HepG2 (cell line): ENCODE data around the gene GARIN3. TPM values are rescaled to one million over a fixed set of nuclear protein-coding genes. Genes with fewer than 3 reads are reported as not detected.

ENCODE experiments used
- ATAC-seq: fragments of 200-7000 bp; cut with Tn5 transposase; 3 replicates; pipeline ENCODE4 v1.9.1; 2020; ENCODE audit warnings: mild to moderate bottlenecking, moderate library complexity
- BruUV-seq: library from RNA; stranded (reverse); fragments of 400-500 nt; replicated peaks from 2 replicates; lab custom pipeline; 2021; lab: Mats Ljungman, UMichigan
- CTCF ChIA-PET: fragments of 300-600 bp; formaldehyde crosslinking; extraction: SDS; loops from one replicate; lab custom pipeline; 2021; ENCODE audit warnings: low total read pairs, inconsistent platforms, low intra/inter-chr PET ratio; lab: Yijun Ruan, JAX
- POLR2A ChIA-PET: fragments of 350-600 bp; sonication (Branson Sonifier 250); formaldehyde crosslinking; loops from one replicate; lab custom pipeline; 2020; ENCODE audit warnings: antibody characterized with exemption, inconsistent platforms; lab: Yijun Ruan, JAX
- DNase-seq: peaks from one replicate; pipeline ENCODE4 v3.0.0-alpha.2; 2015; ENCODE audit warnings: low spot score
- FAIRE-seq: peaks from 3 replicates; lab custom pipeline; 2011; peaks lifted over from hg19 to GRCh38; lab: Jason Lieb, UNC
- H2AFZ ChIP-seq: one replicate; pipeline ENCODE4 v1.6.1; 2011; ENCODE audit warnings: low read length, inconsistent platforms
- H3K27ac ChIP-seq: fragments of 300-600 bp; 3 replicates; pipeline ENCODE4 v1.8.0; 2011; ENCODE audit warnings: mixed run types, mild to moderate bottlenecking, mixed read lengths, low read length, inconsistent platforms; ENCODE audit not compliant: insufficient read depth; ENCODE audit errors: extremely low read length
- H3K27me3 ChIP-seq, 2 experiments: fragments of 200-600 bp in 1 of 2; 2 replicates in 1 of 2; 3 replicates in 1 of 2; pipeline versions ENCODE4 v1.6.0 to v1.8.0; 2011; ENCODE audit warnings: low read length in 2 of 2, mild to moderate bottlenecking in 2 of 2, moderate library complexity in 2 of 2, inconsistent platforms in 1 of 2; ENCODE audit not compliant: insufficient read depth in 2 of 2, control insufficient read depth in 1 of 2
- H3K36me3 ChIP-seq, 2 experiments: fragments of 200-600 bp in 1 of 2; replicated peaks in 1 of 2; 2 replicates in 1 of 2; 3 replicates in 1 of 2; pipeline versions ENCODE4 v1.5.1 to v1.8.0; 2011; ENCODE audit warnings: low read length in 2 of 2, inconsistent platforms in 1 of 2; ENCODE audit not compliant: insufficient read depth in 2 of 2, control insufficient read depth in 1 of 2
- H3K4me1 ChIP-seq: 2 replicates; pipeline ENCODE4 v1.5.1; 2012; ENCODE audit warnings: low read length, inconsistent platforms; ENCODE audit not compliant: insufficient read depth
- H3K4me2 ChIP-seq: 2 replicates; pipeline ENCODE4 v1.6.0; 2011; ENCODE audit warnings: low read depth, low read length, inconsistent platforms
- H3K4me3 ChIP-seq, 3 experiments: fragments of 200-600 bp in 1 of 3; sonication (generic), shearing (Covaris generic) in 1 of 3; replicated peaks in 1 of 3; 2 replicates each; pipeline ENCODE4 v1.5.1; 2011 to 2016; ENCODE audit warnings: low read length in 3 of 3, inconsistent platforms in 2 of 3, low read depth in 2 of 3, mild to moderate bottlenecking in 2 of 3, control low read depth in 1 of 3, mixed read lengths in 1 of 3; ENCODE audit not compliant: insufficient read depth in 1 of 3
- H3K79me2 ChIP-seq: one replicate; pipeline ENCODE4 v1.6.1; 2011; ENCODE audit warnings: low read length, inconsistent platforms; ENCODE audit not compliant: insufficient read depth
- H3K9ac ChIP-seq: 2 replicates; pipeline ENCODE4 v1.6.0; 2011; ENCODE audit warnings: mild to moderate bottlenecking, low read depth, low read length, inconsistent platforms; ENCODE audit not compliant: insufficient read depth
- H3K9me3 ChIP-seq: 2 replicates; pipeline ENCODE4 v1.5.1; 2012; ENCODE audit warnings: mild to moderate bottlenecking, low read length
- H4K20me1 ChIP-seq: 2 replicates; pipeline ENCODE4 v1.6.0; 2011; ENCODE audit warnings: inconsistent platforms, mild to moderate bottlenecking, low read length, moderate library complexity; ENCODE audit not compliant: insufficient read depth
- CENPBD1 ChIP-seq: sonication (generic); formaldehyde crosslinking; IDR thresholded peaks from 2 replicates; pipeline ENCODE4 v1.8.0; 2022; ENCODE audit warnings: missing genetic modification reagents, low read depth, mild to moderate bottlenecking, borderline replicate concordance
- ELF4 ChIP-seq: sonication (generic); formaldehyde crosslinking; IDR thresholded peaks from 2 replicates; pipeline ENCODE4 v1.5.0; 2020; ENCODE audit warnings: missing genetic modification reagents, mild to moderate bottlenecking, moderate library complexity, borderline replicate concordance
- HHEX ChIP-seq: IDR thresholded peaks from 2 replicates; pipeline ENCODE4 v1.6.1; 2016; ENCODE audit warnings: control low read depth
- KLF11 ChIP-seq: IDR thresholded peaks from 2 replicates; pipeline ENCODE4 v1.6.1; 2016; ENCODE audit warnings: missing compliant biosample characterization
- MEF2D ChIP-seq: sonication (generic); formaldehyde crosslinking; IDR thresholded peaks from 2 replicates; pipeline ENCODE4 v1.5.1; 2020; ENCODE audit warnings: mild to moderate bottlenecking, missing genetic modification reagents
- NRL ChIP-seq: sonication (generic); formaldehyde crosslinking; IDR thresholded peaks from 2 replicates; pipeline ENCODE4 v1.5.0; 2020; ENCODE audit warnings: missing genetic modification reagents, mild to moderate bottlenecking, moderate library complexity, borderline replicate concordance
- PRMT3 ChIP-seq: sonication (generic); formaldehyde crosslinking; IDR thresholded peaks from 2 replicates; pipeline ENCODE4 v1.8.1; 2022; ENCODE audit warnings: low read depth, mild to moderate bottlenecking, moderate library complexity, missing genetic modification reagents, borderline replicate concordance
- RFX3 ChIP-seq: IDR thresholded peaks from 2 replicates; pipeline ENCODE4 v1.6.1; 2016; ENCODE audit warnings: missing biosample characterization, missing genetic modification reagents
- RXRB ChIP-seq: IDR thresholded peaks from 2 replicates; pipeline ENCODE4 v1.6.1; 2016; ENCODE audit warnings: borderline replicate concordance, missing genetic modification reagents, missing compliant biosample characterization
- ZFP91 ChIP-seq: sonication (generic); formaldehyde crosslinking; IDR thresholded peaks from 2 replicates; pipeline ENCODE4 v1.9.0; 2022; ENCODE audit warnings: missing genetic modification reagents, mild to moderate bottlenecking, borderline replicate concordance
- ZNF17 ChIP-seq: sonication (generic); formaldehyde crosslinking; IDR thresholded peaks from 2 replicates; pipeline ENCODE4 v1.5.0; 2020; ENCODE audit warnings: mild to moderate bottlenecking, missing genetic modification reagents
- ZNF446 ChIP-seq: sonication (generic); formaldehyde crosslinking; IDR thresholded peaks from 2 replicates; pipeline ENCODE4 v1.5.0; 2020; ENCODE audit warnings: mild to moderate bottlenecking, missing genetic modification reagents
- ZNF557 ChIP-seq: sonication (generic); formaldehyde crosslinking; IDR thresholded peaks from 2 replicates; pipeline ENCODE4 v1.4.0; 2020; ENCODE audit warnings: missing genetic modification reagents
- ZNF597 ChIP-seq: sonication (generic); formaldehyde crosslinking; IDR thresholded peaks from 2 replicates; pipeline ENCODE4 v1.5.0; 2020; ENCODE audit warnings: missing genetic modification reagents
- ZNF749 ChIP-seq: sonication (generic); formaldehyde crosslinking; IDR thresholded peaks from 2 replicates; pipeline ENCODE4 v1.8.0; 2022; ENCODE audit warnings: mild to moderate bottlenecking, missing genetic modification reagents, moderate library complexity, borderline replicate concordance
- ZNF772 ChIP-seq: sonication (generic); formaldehyde crosslinking; IDR thresholded peaks from 2 replicates; pipeline ENCODE4 v1.5.0; 2020; ENCODE audit warnings: mild to moderate bottlenecking, missing genetic modification reagents
- ZNF775 ChIP-seq: sonication (generic); formaldehyde crosslinking; IDR thresholded peaks from 2 replicates; pipeline ENCODE4 v1.4.0; 2020; ENCODE audit warnings: missing genetic modification reagents, mild to moderate bottlenecking, moderate library complexity, borderline replicate concordance
- whole genome bisulfite sequencing: methylation state at CpG from one replicate; pipeline ENCODE4 v1.1.6; 2017; ENCODE audit warnings: low lambda C conversion rate; 5-methylcytosine and 5-hydroxymethylcytosine counted together
- in situ Hi-C: cut with HindIII; loops from 2 replicates; pipeline ENCODE4 v1.10.0; 2017; ENCODE audit warnings: low pct_unique_long_range_greater_than_20kb; ENCODE audit not compliant: extremely low pct_ligation_motif_present
- intact Hi-C: fragments of 100-400 bp; cut with micrococcal nuclease; formaldehyde crosslinking; loops from one replicate; pipeline ENCODE4 v1.10.0; 2022; ENCODE audit not compliant: unreplicated experiment
- polyA plus RNA-seq, 8 experiments: library from polyadenylated mRNA; depleted of rRNA in 3 of 8; stranded (reverse) in 7 of 8; unstranded in 1 of 8; fragments of >200 nt; fragmentation: Illumina TruSeq in 4 of 8; extraction: Trizol in 4 of 8; gene quantifications; 2 replicates each; pipeline versions ENCODE4 v1.2.1 to v1.2.3, GENCODE V29; 2011 to 2016; ENCODE audit warnings: low read depth in 4 of 8, missing spikeins in 1 of 8, mixed read lengths in 1 of 8; ENCODE audit not compliant: insufficient read depth in 1 of 8
- total RNA-seq, 5 experiments: library from RNA; depleted of rRNA; stranded (reverse); fragments of >200 nt; fragmentation: Illumina TruSeq; extraction: Trizol; gene quantifications; 2 replicates each; pipeline ENCODE4 v1.2.3, GENCODE V29; 2016; ENCODE audit warnings: low read depth in 1 of 5

Gene GARIN3
- total and polyA plus RNA-seq, 2 of the 13 experiments (the other 11 are each of a cell fraction or from before 2014, with no cell fraction given) = not detected

GRCh38 chr5:157115012-157115411, 51.1 kb downstream of the GARIN3 start (continued):
- TF ChIP-seq ELF4 (CRISPR knock-in tag) (no peak), RXRB (CRISPR knock-in tag) (no peak), ZNF775 (CRISPR knock-in tag) (no peak), ZNF17 (CRISPR knock-in tag) (no peak)

- CTCF ChIA-PET = no interaction called here
Observed at GRCh38 chr5:157113002-157113401, 53.1 kb downstream of the GARIN3 start.

More at GRCh38 chr5:157113002-157113401, 53.1 kb downstream of the GARIN3 start:
- 31% methylated on average over 5 of the region's 5 CpGs for WGBS
- in situ Hi-C loops = no loop called here
- POLR2A ChIA-PET = no interaction called here
- ATAC-seq = no peak
- no peak overlapping the region for H3K4me3 ChIP-seq
- H3K27me3 ChIP-seq = no peaks in the 10 kb centered on the region; a peak in 1 of 5 replicates
- no peak overlapping the region for H3K4me2 ChIP-seq
- BruUV-seq = no TSS peak
- no peak for TF ChIP-seq RFX3
- TF ChIP-seq ZFP91 (CRISPR knock-in tag) = no peak
- TF ChIP-seq PRMT3 (CRISPR knock-in tag) = no peak
- no peak for TF ChIP-seq MEF2D (CRISPR knock-in tag)
- no peak for TF ChIP-seq NRL (CRISPR knock-in tag)
- no peak for TF ChIP-seq ZNF446
- no peak for TF ChIP-seq CENPBD1 (CRISPR knock-in tag)
- TF ChIP-seq KLF11 = no peak
- TF ChIP-seq HHEX (CRISPR knock-in tag) = no peak
- no peak for TF ChIP-seq ZNF749
- TF ChIP-seq ZNF772 = no peak
- TF ChIP-seq ZNF597 (CRISPR knock-in tag) = no peak
- TF ChIP-seq ZNF557 = no peak
- no peak overlapping the region for H3K27ac ChIP-seq
- H2AFZ ChIP-seq = peak overlapping the region; percentile 19
- H4K20me1 ChIP-seq = no peaks in the 10 kb centered on the region
- no peak for FAIRE-seq
- DNase-seq = no peak
- no peaks in the 10 kb centered on the region for H3K9me3 ChIP-seq
- H3K4me1 ChIP-seq = peaks cover 17% of the 10 kb centered on the region; the same call in 1 of the 2 replicates
- intact Hi-C loops = no loop called here
- H3K9ac ChIP-seq = no peak overlapping the region
- no peaks in the 10 kb centered on the region for H3K79me2 ChIP-seq
- H3K36me3 ChIP-seq = no peaks in the 10 kb centered on the region
